Sciatic nerve (tissue), 2 donors: ENCODE results near the gene DLX4. TPM values are rescaled to one million over a fixed set of nuclear protein-coding genes. Genes with fewer than 3 reads are reported as not detected.

Source experiments
- ATAC-seq: fragments of 200-7000 bp; cut with Tn5 transposase; one replicate; pipeline ENCODE4 v1.9.1; 2020; ENCODE audit warnings: mild to moderate bottlenecking, moderate library complexity
- DNase-seq: peaks from one replicate; pipeline ENCODE4 v3.0.0-alpha.2; 2020; ENCODE audit warnings: low spot score
- intact Hi-C: fragments of 100-400 bp; cut with DNase I; formaldehyde crosslinking; loops from one replicate; pipeline ENCODE4 v1.14.2; 2022
- total RNA-seq: library from RNA; stranded (reverse); fragmentation: NEBNext Ultra II Directional; extraction: Animal tissue kit (Norgen Biotek cat#: 25700); gene quantifications from one replicate; pipeline ENCODE4 v1.2.1, GENCODE V29; 2021
- donor health status: DM: no; HTN: no; CAD: no.
- donor health status: DM: no; HTN: no; CAD: no.

The DLX4 gene, protein sequence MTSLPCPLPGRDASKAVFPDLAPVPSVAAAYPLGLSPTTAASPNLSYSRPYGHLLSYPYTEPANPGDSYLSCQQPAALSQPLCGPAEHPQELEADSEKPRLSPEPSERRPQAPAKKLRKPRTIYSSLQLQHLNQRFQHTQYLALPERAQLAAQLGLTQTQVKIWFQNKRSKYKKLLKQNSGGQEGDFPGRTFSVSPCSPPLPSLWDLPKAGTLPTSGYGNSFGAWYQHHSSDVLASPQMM
- not detected for total RNA-seq

DNA sequence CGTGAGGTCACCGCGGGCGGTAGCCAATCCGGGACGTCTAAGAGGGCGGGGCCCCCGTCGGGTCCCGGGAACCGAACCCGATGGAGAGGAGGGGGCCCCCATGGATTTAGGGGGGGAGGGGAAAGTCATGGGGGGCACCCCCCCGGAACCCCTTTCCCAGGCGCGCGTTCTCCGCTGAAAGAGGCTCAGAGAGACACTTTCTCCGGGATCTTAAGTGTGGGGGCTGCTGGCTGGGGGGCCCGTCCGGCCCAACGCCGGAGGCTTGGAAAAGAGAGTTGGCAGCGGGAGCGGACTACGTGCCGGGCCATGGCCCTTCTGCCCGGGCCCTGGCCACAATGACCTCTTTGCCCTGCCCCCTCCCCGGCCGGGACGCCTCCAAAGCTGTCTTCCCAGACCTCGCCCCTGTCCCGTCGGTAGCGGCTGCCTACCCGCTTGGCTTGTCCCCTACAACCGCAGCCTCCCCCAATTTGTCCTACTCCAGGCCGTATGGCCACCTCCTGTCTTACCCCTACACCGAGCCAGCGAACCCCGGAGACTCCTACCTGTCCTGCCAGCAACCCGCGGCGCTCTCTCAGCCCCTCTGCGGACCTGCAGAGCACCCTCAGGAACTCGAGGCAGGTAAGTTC is at the start of gene DLX4:
DLX4 (plus strand) TSS at position 57 of the 626 bp plus-strand sequence; CDS start at position 336, 279 bp downstream.
- no peak for DNase-seq
- ATAC-seq: no peak
- intact Hi-C loops: no loop called here

DNA sequence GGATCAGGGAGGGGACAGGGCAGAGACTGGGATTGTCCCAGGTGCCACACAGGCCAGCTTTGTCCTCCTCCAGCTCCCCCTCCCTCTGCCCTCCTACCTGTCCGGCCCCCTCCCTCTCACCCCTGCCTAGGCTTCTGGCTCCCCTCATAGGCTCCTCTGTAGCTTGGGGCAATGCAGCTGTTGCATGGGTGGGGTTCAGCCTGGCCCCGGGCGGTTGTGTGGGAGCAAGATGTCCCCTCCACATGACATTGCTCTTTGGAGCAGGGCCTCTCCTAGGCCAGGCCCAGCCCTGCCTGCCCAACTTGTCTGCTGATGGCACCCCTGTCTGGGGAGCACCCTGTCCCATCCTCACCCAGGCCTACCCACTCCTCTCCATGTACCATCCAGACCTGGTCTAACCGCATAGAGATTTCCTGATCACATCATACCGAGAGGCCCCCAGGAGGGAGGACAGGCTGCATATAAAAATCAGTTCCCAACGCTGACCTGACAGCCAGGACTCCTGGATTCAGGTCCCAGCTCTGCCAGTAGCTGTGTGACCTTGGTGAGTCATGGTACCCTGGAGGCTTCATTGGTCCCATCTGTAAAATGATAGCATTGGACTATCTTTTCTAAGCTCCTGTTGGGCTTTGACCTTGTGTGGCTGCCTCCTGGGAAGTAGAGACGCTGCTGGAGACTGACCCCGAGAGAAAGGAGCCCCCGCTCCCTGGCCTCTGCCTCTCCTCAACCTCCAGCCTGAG is 48.8 kb upstream of the DLX4 start:
- DNase-seq (no peak), ATAC-seq (no peak)
- intact Hi-C loops: no loop called here

GRCh38 chr17:49922095-49922494 is 46.9 kb upstream of the DLX4 start:
- intact Hi-C loops: no loop called here
- DNase-seq (no peak), ATAC-seq (no peak)

- DNase-seq (no peak), ATAC-seq (no peak)
- intact Hi-C loops: no loop called here
These were observed 44.9 kb upstream of the DLX4 start for GRCh38 chr17:49924116-49924515.

GRCh38 chr17:49924589-49924988 is 44.4 kb upstream of the DLX4 start:
- DNase-seq (no peak), ATAC-seq (no peak)
- intact Hi-C loops: no loop called here

DNA sequence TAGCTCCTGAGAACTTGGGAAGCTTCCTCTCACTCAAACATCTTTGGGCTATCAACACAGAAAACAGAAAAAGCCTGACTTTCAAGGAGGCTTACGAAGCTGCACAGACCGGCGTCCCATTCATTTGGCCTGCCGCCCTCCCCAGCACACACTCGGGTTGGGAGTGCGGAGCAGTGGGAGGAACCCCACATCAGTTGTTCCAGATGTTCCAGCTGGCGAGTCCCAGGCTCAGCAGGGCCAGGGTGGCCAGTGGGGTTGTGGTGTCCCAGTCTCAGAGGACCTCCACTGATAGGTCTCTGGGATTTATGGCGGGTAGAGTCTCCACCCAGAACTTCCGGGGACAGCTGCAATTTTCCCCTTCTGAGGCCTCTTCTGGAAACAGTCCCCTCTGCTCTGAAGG is 43.1 kb upstream of the DLX4 start:
- peak; percentile 45 for ATAC-seq
- intact Hi-C loops: no loop called here
- no peak for DNase-seq

- DNase-seq (no peak), ATAC-seq (peak; percentile 66)
- intact Hi-C loops: no loop called here
These were observed 42.1 kb upstream of the DLX4 start for GRCh38 chr17:49926886-49927285.

GRCh38 chr17:49928126-49928800 is 40.7 kb upstream of the DLX4 start:
- intact Hi-C loops: no loop called here
- DNase-seq (no peak), ATAC-seq (no peak)

- no peak for DNase-seq
- intact Hi-C loops: no loop called here
- ATAC-seq: no peak
These were observed 40.0 kb upstream of the DLX4 start for GRCh38 chr17:49928837-49929475.

DNA sequence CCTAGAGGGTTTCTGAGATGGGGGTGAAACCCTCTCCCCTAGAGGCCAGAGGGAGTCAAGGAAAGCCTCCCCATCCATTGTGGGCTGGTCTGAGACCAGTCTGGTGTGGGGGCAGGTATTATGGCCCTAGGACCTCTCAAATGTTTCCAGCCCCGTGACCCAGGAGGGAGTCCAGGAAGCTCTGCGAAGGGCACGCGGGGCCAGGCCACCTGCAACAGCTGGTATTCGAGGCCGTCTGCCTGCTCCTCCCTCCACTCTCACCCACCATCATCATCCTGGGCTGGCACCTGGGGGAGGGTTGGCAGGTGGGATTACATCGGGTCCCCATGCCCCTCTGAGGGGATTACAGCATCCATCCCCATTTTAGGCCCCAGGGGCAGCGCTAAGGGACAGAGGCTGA is 38.1 kb upstream of the DLX4 start:
- intact Hi-C loops: no loop called here
- ATAC-seq (no peak), DNase-seq (no peak)

DNA sequence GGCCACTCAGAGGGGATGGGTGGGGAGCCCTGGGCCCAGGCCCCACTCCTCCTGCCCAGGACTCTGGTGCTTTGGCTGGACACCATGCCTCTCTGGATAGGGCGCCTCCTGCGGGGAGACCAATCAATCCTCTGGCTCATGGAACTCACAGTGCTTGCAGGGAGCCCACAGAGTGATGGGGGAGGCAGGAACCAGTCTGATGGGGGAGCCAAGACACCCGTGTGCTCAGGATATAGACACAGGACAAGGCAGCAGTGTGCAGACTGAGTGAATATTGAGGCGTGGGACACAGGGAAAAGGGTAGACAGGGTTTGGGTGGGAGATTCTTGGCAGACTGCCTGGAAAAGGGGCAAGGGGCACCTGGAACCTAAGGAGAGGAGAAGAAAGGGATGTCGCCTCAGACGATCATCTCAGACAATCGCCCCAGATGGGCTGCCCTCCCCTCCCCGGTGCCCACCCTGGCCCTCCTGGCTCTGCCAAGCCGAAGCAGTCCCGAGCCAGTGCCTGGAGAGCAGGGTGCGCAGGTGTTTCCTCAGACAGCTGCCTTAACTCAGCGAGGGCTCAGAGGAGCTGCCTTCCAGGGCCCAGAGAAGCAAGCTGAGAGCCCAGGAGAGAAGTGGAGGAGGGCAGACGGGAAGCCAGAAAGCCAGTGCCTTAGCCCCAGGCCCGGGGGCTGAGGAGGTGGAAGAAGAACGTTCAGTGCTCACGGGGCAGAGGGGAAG is 37.4 kb upstream of the DLX4 start:
- intact Hi-C loops: no loop called here
- no peak for ATAC-seq
- no peak for DNase-seq

DNA sequence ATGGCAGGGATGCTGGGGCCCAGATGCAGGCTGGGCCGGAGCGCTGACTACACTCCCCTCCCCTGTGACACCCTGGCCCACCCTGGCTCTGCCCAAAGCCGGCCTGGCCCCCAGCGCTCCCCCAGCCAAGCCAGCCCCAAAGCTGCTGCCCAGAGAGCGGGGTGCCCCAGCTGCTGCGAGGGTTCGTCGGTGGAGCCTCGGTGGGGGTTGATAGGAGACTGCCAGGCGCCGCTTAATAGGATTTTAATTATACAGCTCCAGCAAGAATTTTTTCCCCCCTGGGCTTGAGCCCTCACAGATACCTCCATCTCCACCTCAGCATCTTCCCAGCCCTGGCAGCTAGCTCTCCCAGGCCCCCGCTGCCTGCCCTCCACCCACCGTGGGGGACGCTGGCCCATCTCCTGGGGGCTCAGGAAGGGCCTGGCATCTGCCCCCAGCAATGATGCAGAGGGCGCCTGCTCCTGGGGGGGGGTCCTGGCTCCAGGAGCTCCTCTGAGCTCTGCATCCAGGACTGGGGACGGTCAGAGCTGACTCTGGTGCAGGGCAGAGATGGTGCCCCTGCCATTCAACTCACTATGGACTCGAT is 36.8 kb upstream of the DLX4 start:
- intact Hi-C loops: no loop called here
- ATAC-seq (no peak), DNase-seq (no peak)

DNA sequence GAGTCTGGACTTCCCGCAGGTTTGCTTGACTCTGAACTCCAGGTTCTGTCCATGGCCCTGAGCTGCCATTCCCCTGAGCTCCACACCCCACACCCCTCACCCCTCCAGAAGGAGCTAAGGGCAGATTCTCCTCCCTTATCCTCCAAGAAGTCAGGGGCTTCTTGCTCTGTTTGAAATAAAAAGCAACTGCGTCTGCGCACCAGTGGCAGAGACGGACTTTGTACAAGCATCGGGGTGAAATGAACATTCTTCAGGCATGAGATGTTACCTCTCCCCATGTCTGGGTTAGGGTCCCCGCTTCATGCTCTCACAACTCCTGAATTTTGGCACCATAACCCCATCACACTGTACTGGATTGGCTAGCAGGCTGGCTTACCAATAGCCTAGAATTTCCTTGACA is 36.1 kb upstream of the DLX4 start:
- no peak for DNase-seq
- intact Hi-C loops: no loop called here
- no peak for ATAC-seq

- ATAC-seq (no peak), DNase-seq (no peak)
- intact Hi-C loops: no loop called here
These were observed 33.3 kb upstream of the DLX4 start for GRCh38 chr17:49935526-49936210.

DNA sequence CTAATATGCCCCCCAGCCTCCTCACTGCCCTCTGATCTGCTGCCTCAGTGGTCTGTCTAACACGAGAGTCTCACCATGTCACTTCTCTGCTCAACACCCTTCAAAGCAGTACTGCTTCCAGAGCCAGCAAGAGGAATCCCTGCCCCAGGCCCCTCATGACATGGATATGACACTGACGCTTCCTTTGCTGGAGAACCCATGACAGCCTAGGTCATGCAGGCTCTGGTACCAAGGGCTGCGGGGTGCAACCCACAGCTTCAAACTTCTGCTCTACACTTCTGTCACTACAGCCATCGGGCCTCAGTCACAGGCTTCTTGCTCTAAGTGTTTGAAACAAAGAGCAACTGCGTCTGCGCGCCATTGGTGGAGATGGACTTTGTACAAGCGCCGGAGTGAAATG is 32.6 kb upstream of the DLX4 start:
- DNase-seq (no peak), ATAC-seq (no peak)
- intact Hi-C loops: no loop called here

DNA sequence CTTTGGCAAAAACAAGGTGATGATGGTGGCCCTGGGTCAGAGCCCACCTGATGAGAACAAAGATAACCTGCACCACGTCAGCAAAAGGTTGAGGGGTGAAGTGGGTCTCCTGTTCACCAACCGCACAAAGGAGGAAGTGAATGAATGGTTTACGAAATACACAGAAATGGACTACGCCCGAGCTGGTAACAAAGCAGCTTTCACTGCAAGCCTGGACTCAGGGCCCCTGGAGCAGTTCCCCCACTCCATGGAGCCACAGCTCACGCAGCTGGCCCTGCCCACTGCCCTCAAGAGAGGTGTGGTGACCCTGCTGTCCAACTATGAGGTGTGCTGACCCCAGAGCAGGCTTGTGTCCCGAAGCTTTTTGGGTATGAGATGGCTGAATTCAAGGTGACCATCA is 29.7 kb upstream of the DLX4 start:
- no peak for DNase-seq
- intact Hi-C loops: no loop called here
- ATAC-seq: no peak

GRCh38 chr17:49941427-49941826 is 27.6 kb upstream of the DLX4 start:
- intact Hi-C loops: no loop called here
- ATAC-seq (no peak), DNase-seq (no peak)

DNA sequence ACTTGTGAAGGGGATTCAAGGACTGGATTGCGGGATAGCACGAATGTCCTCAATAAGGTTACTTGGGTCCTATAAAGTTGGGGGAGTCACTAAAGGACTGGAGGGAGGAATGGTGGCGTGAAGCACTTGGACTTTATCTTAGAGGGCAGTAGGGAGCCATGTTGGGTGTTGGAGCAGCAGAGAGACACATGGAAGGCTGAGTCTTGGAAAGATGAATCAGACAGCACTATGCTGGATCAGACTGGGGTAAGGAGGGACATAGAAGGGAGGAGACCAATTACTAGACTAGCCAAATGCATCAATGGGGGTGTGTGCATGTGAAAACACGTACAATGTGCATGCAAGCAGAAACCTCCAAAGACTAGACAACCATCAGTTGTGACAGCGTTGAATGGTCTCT is 26.0 kb upstream of the DLX4 start:
- ATAC-seq: no peak
- intact Hi-C loops: no loop called here
- DNase-seq: no peak
